HCT116 (cell line): ENCODE results near the gene TRPM3. TPM values are rescaled to one million over a fixed set of nuclear protein-coding genes. Genes with fewer than 3 reads are reported as not detected.

ENCODE experiments used
- ATAC-seq: fragments of 200-7000 bp; cut with Tn5 transposase; 2 replicates; pipeline ENCODE4 v1.9.1; 2020; ENCODE audit warnings: mild to moderate bottlenecking, moderate library complexity
- BruUV-seq: library from RNA; stranded (reverse); fragments of 400-500 nt; replicated peaks from 2 replicates; lab custom pipeline; 2021; lab: Mats Ljungman, UMichigan
- CTCF ChIA-PET: fragments of 300-600 bp; sonication (Branson Sonifier 250); formaldehyde crosslinking; loops from one replicate; lab custom pipeline; 2021; ENCODE audit warnings: antibody characterized with exemption; lab: Charles Lee
- POLR2A ChIA-PET: fragments of 300-600, 350-600 bp; sonication (Branson Sonifier 250); formaldehyde crosslinking; loops from one replicate; lab custom pipeline; 2021; ENCODE audit warnings: antibody characterized with exemption; lab: Charles Lee
- RAD21 ChIA-PET, 2 experiments: fragments of 300-600 bp; sonication (Branson Sonifier 250); formaldehyde crosslinking; loops; one replicate each; lab custom pipeline; 2023; ENCODE audit warnings: low total read pairs in 2 of 2; ENCODE audit not compliant: uncharacterized antibody in 2 of 2, unreplicated experiment in 2 of 2, low non-redundant PET in 1 of 2; lab: Charles Lee
- DNase-seq: peaks from one replicate; pipeline ENCODE4 v3.0.0-alpha.2; 2010; ENCODE audit warnings: low read depth, low spot score
- H2AFZ ChIP-seq: fragments of 200-600 bp; shearing (Covaris generic), sonication (generic); 2 replicates; pipeline ENCODE4 v1.6.1; 2017; ENCODE audit warnings: low read depth, mixed run types, mixed read lengths, antibody characterized with exemption, low read length; ENCODE audit not compliant: poor library complexity, severe bottlenecking
- H3K27ac ChIP-seq: 2 replicates; pipeline ENCODE4 v1.5.1; 2012; ENCODE audit warnings: low read depth, low read length
- H3K27me3 ChIP-seq: fragments of 200-600 bp; sonication (generic); 2 replicates; pipeline ENCODE4 v1.6.1; 2016; ENCODE audit warnings: mixed run types, low read length, mixed read lengths; ENCODE audit not compliant: insufficient read depth
- H3K36me3 ChIP-seq, 2 experiments: fragments of 200-500 bp in 1 of 2; fragments of 200-600 bp in 1 of 2; sonication (Bioruptor generic) in 1 of 2; sonication (generic) in 1 of 2; 2 replicates each; pipeline versions ENCODE4 v1.5.1 to v1.6.1; 2014 to 2016; ENCODE audit warnings: low read length in 2 of 2, inconsistent platforms in 1 of 2, mixed read lengths in 1 of 2, mixed run types in 1 of 2; ENCODE audit not compliant: insufficient read depth in 2 of 2, control insufficient read depth in 1 of 2
- H3K4me1 ChIP-seq, 2 experiments: fragments of 200-600 bp in 1 of 2; sonication (generic) in 1 of 2; 2 replicates each; pipeline versions ENCODE4 v1.5.1 to v1.6.1; 2012 to 2017; ENCODE audit warnings: low read length in 2 of 2, inconsistent platforms in 1 of 2, mild to moderate bottlenecking in 1 of 2, mixed read lengths in 1 of 2, mixed run types in 1 of 2, moderate library complexity in 1 of 2; ENCODE audit not compliant: insufficient read depth in 2 of 2, control insufficient read depth in 1 of 2
- H3K4me2 ChIP-seq: fragments of 200-600 bp; sonication (generic); 2 replicates; pipeline ENCODE4 v1.6.1; 2017; ENCODE audit warnings: mixed run types, low read length, mixed read lengths
- H3K4me3 ChIP-seq, 2 experiments: fragments of 200-600 bp in 1 of 2; sonication (generic) in 1 of 2; replicated peaks in 1 of 2; 2 replicates each; pipeline ENCODE4 v1.5.1; 2011 to 2016; ENCODE audit warnings: low read length in 2 of 2, control low read depth in 1 of 2, low read depth in 1 of 2, mild to moderate bottlenecking in 1 of 2, mixed read lengths in 1 of 2, mixed run types in 1 of 2
- H3K79me2 ChIP-seq: fragments of 200-600 bp; sonication (generic); 2 replicates; pipeline ENCODE4 v1.6.1; 2017; ENCODE audit warnings: mild to moderate bottlenecking, mixed run types, low read length, moderate library complexity, mixed read lengths; ENCODE audit not compliant: insufficient read depth
- H3K9ac ChIP-seq: fragments of 200-600 bp; sonication (generic); 2 replicates; pipeline ENCODE4 v1.6.1; 2016; ENCODE audit warnings: low read length, mixed read lengths
- H3K9me2 ChIP-seq: fragments of 200-600 bp; sonication (generic), shearing (Covaris generic); 2 replicates; pipeline ENCODE4 v1.6.1; 2017; ENCODE audit warnings: mixed run types, mild to moderate bottlenecking, moderate library complexity; ENCODE audit not compliant: insufficient read depth
- H3K9me3 ChIP-seq, 2 experiments: fragments of 200-500 bp in 1 of 2; fragments of 200-600 bp in 1 of 2; sonication (Bioruptor generic) in 1 of 2; sonication (generic) in 1 of 2; 2 replicates each; pipeline ENCODE4 v1.6.1; 2014 to 2017; ENCODE audit warnings: low read length in 2 of 2, mixed read lengths in 2 of 2, inconsistent platforms in 1 of 2, low read depth in 1 of 2, mild to moderate bottlenecking in 1 of 2, mixed run types in 1 of 2, moderate library complexity in 1 of 2; ENCODE audit not compliant: control insufficient read depth in 1 of 2, insufficient read depth in 1 of 2
- H4K20me1 ChIP-seq: fragments of 200-600 bp; sonication (generic), shearing (Covaris generic); 2 replicates; pipeline ENCODE4 v1.6.1; 2017; ENCODE audit warnings: mixed run types, mild to moderate bottlenecking, moderate library complexity; ENCODE audit not compliant: insufficient read depth
- CBX3 ChIP-seq: IDR thresholded peaks from 2 replicates; pipeline ENCODE4 v1.6.1; 2012; ENCODE audit warnings: low read depth
- CEBPB ChIP-seq: IDR thresholded peaks from 2 replicates; pipeline ENCODE4 v1.6.1; 2012; ENCODE audit warnings: low read depth
- EGR1 ChIP-seq: IDR thresholded peaks from 2 replicates; pipeline ENCODE4 v1.6.1; 2012; ENCODE audit warnings: low read depth
- ELF1 ChIP-seq: IDR thresholded peaks from 2 replicates; pipeline ENCODE4 v1.6.1; 2012; ENCODE audit warnings: low read depth, borderline replicate concordance
- EZH2 ChIP-seq: fragments of 200-600 bp; sonication (generic); IDR thresholded peaks from 2 replicates; pipeline ENCODE4 v1.6.1; 2017; ENCODE audit warnings: antibody characterized with exemption, mixed run types
- EZH2phosphoT487 ChIP-seq: fragments of 200-600 bp; IDR thresholded peaks from 2 replicates; pipeline ENCODE4 v1.6.1; 2018; ENCODE audit warnings: antibody characterized with exemption, borderline replicate concordance
- FOSL1 ChIP-seq: IDR thresholded peaks from 2 replicates; pipeline ENCODE4 v1.6.1; 2012; ENCODE audit warnings: low read depth
- JUND ChIP-seq: IDR thresholded peaks from 2 replicates; pipeline ENCODE4 v1.6.1; 2012
- SP1 ChIP-seq: IDR thresholded peaks from 2 replicates; pipeline ENCODE4 v1.6.1; 2012; ENCODE audit warnings: low read depth
- SRF ChIP-seq: IDR thresholded peaks from 2 replicates; pipeline ENCODE4 v1.6.1; 2012; ENCODE audit warnings: low read depth
- ZFX ChIP-seq: fragments of 450-650 bp; IDR thresholded peaks from 2 replicates; pipeline ENCODE4 v1.6.1; 2017
- ZNF274 ChIP-seq: fragments of 200-500 bp; sonication (Bioruptor generic); IDR thresholded peaks from 2 replicates; pipeline ENCODE4 v1.6.1; 2014; ENCODE audit warnings: mild to moderate bottlenecking, low read depth, low read length, inconsistent platforms
- intact Hi-C: fragments of 100-400 bp; cut with micrococcal nuclease; formaldehyde crosslinking; loops from 2 replicates; pipeline ENCODE4 v1.10.0; 2022
- total RNA-seq: library from RNA; stranded (reverse); gene quantifications from one replicate; pipeline ENCODE4 v1.2.1, GENCODE V29; 2021; ENCODE audit not compliant: unreplicated experiment
- TF ChIP-seq, protein P1 (sequence below): IDR thresholded peaks from 2 replicates; pipeline ENCODE4 v1.6.1; 2012; ENCODE audit warnings: low read depth
- TF ChIP-seq, protein P2 (sequence below): IDR thresholded peaks from 2 replicates; pipeline ENCODE4 v1.6.1; 2012

Gene TRPM3
- total RNA-seq, 1 experiment from 2014 or later, result not detected

DNA sequence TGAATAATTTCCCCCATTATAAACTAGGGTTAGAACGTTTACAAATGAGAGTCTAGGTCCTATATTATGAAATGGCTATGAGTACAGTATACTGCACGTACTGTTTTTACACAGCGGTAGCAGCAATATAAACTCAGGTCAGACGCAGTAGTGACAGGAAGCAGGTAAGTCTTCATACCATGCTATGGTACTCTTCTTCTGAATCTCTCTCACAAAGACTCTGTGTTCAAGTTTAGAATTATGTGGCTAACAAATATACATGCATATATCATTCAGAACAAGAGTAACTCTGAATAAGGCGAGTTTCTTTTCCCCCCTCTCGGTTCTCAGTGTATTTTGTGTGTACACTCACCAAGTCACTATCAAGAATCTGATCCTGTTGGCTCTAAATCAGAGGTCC, 592.0 kb downstream of the TRPM3 start:
- Histone ChIP-seq H3K27me3 (no peaks in the 10 kb centered on the region), H3K4me2 (no peak overlapping the region), H3K36me3 (no peaks in the 10 kb centered on the region), H3K4me1 (no peaks in the 10 kb centered on the region), H3K27ac (no peak overlapping the region), H2AFZ (no peak overlapping the region), H3K79me2 (no peaks in the 10 kb centered on the region), H3K9ac (no peak overlapping the region), H3K4me3 (no peak overlapping the region), H3K9me2 (0 out of 2 replicates have a peak, but pooled peaks cover 4% of the 10 kb centered on the region), H4K20me1 (no peaks in the 10 kb centered on the region), H3K9me3 (no peaks in the 10 kb centered on the region)
- no peak for DNase-seq
- ATAC-seq, result no peak
- intact Hi-C loops, result no loop called here
- POLR2A ChIA-PET, result no interaction called here
- no TSS peak for BruUV-seq
- CTCF ChIA-PET, result no interaction called here
- RAD21 ChIA-PET, result no interaction called here
- TF ChIP-seq ZNF274, result no peak
- no peak for TF ChIP-seq CEBPB
- no peak for TF ChIP-seq EGR1
- TF ChIP-seq EZH2phosphoT487, result no peak
- TF ChIP-seq EZH2, result no peak
- no peak for TF ChIP-seq CBX3
- no peak for TF ChIP-seq ZFX
- no peak for TF ChIP-seq JUND
- TF ChIP-seq FOSL1, result no peak
- TF ChIP-seq SRF, result no peak
- TF ChIP-seq, protein P1, sequence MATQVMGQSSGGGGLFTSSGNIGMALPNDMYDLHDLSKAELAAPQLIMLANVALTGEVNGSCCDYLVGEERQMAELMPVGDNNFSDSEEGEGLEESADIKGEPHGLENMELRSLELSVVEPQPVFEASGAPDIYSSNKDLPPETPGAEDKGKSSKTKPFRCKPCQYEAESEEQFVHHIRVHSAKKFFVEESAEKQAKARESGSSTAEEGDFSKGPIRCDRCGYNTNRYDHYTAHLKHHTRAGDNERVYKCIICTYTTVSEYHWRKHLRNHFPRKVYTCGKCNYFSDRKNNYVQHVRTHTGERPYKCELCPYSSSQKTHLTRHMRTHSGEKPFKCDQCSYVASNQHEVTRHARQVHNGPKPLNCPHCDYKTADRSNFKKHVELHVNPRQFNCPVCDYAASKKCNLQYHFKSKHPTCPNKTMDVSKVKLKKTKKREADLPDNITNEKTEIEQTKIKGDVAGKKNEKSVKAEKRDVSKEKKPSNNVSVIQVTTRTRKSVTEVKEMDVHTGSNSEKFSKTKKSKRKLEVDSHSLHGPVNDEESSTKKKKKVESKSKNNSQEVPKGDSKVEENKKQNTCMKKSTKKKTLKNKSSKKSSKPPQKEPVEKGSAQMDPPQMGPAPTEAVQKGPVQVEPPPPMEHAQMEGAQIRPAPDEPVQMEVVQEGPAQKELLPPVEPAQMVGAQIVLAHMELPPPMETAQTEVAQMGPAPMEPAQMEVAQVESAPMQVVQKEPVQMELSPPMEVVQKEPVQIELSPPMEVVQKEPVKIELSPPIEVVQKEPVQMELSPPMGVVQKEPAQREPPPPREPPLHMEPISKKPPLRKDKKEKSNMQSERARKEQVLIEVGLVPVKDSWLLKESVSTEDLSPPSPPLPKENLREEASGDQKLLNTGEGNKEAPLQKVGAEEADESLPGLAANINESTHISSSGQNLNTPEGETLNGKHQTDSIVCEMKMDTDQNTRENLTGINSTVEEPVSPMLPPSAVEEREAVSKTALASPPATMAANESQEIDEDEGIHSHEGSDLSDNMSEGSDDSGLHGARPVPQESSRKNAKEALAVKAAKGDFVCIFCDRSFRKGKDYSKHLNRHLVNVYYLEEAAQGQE, result no peak
- TF ChIP-seq, protein P2, sequence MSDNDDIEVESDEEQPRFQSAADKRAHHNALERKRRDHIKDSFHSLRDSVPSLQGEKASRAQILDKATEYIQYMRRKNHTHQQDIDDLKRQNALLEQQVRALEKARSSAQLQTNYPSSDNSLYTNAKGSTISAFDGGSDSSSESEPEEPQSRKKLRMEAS, result no peak
- no peak for TF ChIP-seq ELF1
- no peak for TF ChIP-seq SP1
